GM19099 (cell line): Measurements from ENCODE around the gene NOSTRIN.

ENCODE experiments used
- POLR2A ChIP-seq: IDR thresholded peaks from 3 replicates; pipeline ENCODE4 v1.6.1; 2011; ENCODE audit warnings: low read depth; ENCODE audit not compliant: insufficient read length; ENCODE audit errors: extremely low read depth

The NOSTRIN gene

GRCh38 chr2:168801961-168802858 is at the start of gene NOSTRIN:
Gene NOSTRIN (plus strand): TSS chr2:168802637. CDS start chr2:168802647, 10 bp downstream.
- TF ChIP-seq POLR2A = no peak

DNA sequence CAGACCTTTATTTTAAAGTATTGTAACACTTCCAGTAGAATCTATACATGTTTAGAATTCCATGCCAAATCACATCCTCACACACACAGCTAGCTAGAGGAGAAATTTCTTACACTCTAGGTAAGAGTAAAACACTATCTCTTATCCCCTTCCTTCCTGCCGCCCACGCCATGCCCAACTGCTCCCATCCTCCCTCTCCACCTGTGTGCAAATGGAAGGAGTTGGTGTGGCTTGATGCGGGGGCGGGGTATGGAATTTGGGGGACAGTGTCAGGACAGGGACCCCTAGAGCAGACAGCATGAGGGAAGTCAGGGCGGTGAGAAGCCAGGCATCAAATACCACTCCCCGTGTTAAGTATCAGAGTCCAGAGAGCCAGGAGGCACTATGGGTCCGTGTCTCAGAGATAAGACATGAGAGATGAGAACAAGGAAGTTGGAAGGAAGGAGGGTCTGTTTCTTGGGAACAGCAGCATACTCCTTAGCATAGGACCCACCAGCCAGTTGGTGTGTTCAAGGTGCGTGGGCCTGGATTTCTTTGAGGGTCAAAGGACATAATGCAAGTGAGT is 48.6 kb upstream of the NOSTRIN start:
- TF ChIP-seq POLR2A = no peak

DNA sequence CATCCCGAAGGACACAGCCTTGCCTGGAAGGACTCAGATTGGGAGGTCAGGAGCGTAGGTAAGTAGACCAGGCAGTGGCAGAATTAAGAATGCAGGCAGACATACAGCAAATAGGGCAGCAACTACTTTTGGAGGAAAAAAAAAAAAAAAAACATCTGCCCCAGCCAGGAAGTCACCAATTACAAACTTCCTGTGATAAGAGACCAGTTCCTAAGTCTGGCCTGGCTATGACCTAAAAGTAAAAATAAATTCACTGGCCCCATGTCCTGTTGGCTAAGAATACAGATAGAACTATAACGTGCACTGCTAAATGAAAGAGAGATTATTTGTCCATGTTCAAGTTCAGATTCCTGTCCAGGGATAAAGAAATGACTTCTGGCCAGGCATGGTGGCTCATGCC is 45.2 kb upstream of the NOSTRIN start:
- TF ChIP-seq POLR2A = no peak

DNA sequence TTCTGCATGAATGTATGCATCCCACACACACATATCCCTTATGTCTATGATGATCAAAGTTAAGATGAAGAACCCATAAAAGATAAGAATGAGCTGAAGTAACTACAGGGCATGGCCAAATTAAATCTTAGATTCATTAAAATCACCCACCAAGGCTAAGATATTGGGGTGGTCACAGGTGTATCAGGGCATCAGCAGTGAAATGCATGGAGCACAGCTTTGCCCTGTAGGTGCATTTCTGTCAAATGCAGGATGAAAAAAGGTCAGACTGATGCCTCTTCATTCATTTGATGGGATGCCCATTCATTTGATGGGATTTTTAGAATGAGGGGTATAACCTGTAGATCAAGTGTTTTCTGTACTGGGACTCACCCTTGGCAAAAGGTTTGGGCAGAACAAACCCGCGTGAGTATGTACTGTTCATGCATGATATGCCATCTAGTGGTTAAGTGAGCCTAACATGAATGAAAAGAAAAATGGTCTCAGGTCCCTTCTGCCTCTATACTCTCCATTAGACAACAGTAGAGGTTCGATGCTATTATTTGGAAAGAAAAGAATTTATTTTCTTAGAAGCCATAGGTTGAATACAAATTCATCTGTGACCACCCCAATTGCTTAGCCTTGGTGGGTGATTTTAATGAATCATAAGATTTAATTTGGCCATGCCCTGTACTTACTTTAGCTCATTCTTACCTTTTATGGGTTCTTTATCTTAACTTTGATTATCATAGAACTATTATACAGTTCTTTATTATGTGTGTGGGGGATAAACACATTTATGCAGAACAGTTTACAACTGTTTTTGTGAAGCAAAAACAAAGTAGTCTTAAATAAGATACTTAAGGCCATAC is 43.2 kb upstream of the NOSTRIN start:
- TF ChIP-seq POLR2A = no peak

- no peak for TF ChIP-seq POLR2A
Observed at GRCh38 chr2:168765401-168765800, 37.0 kb upstream of the NOSTRIN start.

DNA sequence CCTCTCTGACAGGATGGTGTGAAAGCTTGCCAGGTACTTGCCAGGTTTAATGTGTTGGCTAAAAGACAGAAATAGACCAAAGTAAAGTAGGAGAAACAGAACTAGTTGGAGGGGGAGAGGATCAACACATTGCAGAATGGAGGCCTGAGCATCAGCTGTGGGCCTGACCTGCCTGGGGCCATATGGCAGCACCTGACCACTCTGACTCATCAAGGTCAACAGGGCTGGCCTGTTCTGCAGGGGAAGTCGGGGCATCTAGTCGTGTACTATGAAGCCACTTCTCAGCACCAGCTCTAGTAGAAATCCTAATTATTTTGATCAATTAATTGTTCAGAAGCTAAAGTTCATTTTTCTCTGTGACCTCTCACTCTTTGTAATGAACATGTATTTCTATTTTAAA is 35.8 kb upstream of the NOSTRIN start:
- TF ChIP-seq POLR2A = no peak

DNA sequence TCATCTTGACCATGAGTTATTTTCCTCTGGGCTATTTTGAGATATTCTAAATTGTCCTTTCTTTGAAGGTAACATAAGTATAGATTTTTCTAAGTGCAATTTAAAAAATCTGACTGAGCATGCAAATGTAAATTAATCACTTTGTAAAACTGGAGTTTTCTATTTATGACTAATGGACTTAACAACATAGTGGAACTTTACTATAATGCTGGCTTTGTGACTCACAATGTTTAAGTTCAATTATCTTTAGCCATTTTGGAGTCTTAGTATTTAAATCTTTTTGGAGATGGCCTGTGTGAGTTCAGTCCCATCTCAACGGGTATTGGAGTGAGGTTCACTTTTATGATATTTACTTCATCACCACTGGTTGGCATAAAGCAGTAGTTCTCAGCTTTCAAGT is 35.2 kb upstream of the NOSTRIN start:
- no peak for TF ChIP-seq POLR2A

GRCh38 chr2:168770796-168771195 is 31.6 kb upstream of the NOSTRIN start:
- no peak for TF ChIP-seq POLR2A

DNA sequence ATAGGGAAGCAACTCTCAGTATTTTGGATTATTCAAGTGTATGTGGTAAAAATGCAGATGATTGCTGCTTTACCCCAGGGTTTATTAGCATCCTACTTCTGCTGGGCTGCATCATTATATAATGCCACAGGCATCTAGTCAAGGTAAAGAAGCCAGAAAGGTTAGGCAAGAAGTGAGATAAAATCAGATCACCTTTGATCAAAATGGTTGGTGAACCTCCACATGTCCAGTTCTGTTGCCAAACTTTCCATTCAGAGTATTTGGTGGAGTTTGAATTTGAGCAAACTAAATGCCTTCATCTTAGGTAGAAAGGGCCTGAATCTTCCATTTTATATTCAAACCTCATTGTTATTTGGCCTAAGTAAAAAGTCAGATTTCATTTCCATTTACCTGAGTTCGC is 29.7 kb upstream of the NOSTRIN start:
- TF ChIP-seq POLR2A = no peak

DNA sequence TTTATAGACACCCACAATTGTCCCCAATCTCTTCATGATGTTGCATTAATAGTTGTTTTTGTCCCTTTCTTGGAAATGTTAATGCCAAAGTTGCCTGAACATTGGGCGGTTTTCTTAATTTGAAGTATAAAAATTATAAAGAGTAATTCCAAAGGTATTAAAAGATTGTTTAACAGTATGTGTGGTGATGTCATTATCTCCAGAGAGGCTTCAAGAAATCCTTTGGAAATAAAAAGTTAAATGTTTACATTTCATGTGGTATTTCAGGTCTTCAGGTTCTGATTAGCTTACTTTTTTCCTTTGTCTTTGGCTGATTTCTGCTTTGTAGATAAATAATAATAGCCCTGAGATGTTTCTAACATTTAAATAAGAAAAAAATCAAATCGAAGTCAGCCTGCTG is 29.3 kb upstream of the NOSTRIN start:
- no peak for TF ChIP-seq POLR2A

- TF ChIP-seq POLR2A = no peak
Observed at GRCh38 chr2:168773719-168774521, 28.5 kb upstream of the NOSTRIN start.

DNA sequence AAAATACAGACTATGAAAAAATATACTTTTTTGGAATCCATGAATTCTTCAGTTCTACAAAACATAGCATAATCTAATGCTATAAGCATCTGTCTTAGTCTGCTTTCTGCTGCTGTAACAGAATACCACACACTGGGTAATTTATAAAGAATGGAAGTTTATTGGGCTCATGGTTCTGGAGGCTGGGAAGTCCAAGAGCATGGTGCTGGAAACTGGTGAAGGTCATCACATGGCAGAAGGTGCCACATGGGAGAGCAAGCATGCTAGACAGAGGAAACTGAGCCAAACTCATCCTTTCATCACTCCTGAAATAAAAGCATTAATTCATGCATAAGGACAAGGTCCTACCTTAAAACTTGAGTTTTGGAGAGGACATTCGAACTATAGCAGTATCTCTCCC is 26.6 kb upstream of the NOSTRIN start:
- no peak for TF ChIP-seq POLR2A

GRCh38 chr2:168780669-168781071 is 21.8 kb upstream of the NOSTRIN start:
- no peak for TF ChIP-seq POLR2A

DNA sequence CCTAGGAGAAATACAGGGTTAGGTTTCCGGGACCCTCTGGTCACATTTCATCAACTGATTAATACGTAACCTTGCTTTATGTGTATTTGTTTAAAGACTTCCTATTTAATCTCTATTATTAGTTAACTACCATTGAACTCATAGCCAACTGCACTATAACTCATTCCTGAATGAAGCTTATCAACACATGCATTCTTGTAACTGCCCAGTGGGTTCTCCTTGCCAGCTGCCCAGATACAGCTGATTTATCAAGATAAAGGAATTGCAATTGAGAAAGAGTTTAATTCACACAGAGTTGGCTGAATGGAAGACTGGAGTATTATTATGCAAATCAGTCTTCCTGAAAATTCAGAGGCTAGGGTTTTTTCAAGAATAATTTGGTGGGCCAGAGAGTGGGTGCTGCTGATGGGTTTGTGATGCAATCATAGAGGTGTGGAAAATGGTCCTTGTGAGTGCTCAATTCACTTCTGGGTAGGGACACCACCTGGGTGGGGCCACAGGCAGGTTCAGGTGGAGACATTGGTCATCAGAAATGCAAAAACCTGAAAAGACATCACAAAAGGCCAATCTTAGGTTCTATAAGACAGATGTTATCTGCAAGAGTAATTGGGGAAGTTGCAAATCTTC is 21.1 kb upstream of the NOSTRIN start:
- no peak for TF ChIP-seq POLR2A

GRCh38 chr2:168782271-168782670 is 20.2 kb upstream of the NOSTRIN start:
- no peak for TF ChIP-seq POLR2A

DNA sequence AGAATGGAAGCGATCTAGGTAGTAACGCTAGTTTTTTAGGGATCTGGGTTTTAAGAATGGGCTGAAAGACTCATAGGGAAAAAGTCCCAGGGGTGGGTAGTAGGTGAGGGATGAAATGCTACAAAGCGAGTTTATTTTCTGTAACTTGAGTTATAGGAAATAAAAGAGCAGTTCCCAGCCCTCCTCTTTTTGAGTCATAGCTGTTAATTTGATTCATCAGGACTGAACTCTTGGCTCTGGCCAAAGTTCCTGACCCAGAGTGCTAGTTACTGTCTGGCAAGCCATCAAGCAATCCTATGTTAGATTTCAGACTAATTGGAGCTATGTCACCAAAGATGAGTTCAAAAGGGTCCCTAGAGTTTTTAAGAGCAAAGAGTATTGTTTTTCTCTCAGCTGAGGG is 17.4 kb upstream of the NOSTRIN start:
- no peak for TF ChIP-seq POLR2A
